HG02798 (cell line): Measurements from ENCODE around the gene KCNF1.

Experiments used
- ATAC-seq: cut with Tn5 transposase; IDR thresholded peaks from one replicate; pipeline ENCODE4 v1.9.1; 2021; ENCODE audit warnings: mild to moderate bottlenecking; ENCODE audit not compliant: unreplicated experiment, poor library complexity

Gene KCNF1

DNA sequence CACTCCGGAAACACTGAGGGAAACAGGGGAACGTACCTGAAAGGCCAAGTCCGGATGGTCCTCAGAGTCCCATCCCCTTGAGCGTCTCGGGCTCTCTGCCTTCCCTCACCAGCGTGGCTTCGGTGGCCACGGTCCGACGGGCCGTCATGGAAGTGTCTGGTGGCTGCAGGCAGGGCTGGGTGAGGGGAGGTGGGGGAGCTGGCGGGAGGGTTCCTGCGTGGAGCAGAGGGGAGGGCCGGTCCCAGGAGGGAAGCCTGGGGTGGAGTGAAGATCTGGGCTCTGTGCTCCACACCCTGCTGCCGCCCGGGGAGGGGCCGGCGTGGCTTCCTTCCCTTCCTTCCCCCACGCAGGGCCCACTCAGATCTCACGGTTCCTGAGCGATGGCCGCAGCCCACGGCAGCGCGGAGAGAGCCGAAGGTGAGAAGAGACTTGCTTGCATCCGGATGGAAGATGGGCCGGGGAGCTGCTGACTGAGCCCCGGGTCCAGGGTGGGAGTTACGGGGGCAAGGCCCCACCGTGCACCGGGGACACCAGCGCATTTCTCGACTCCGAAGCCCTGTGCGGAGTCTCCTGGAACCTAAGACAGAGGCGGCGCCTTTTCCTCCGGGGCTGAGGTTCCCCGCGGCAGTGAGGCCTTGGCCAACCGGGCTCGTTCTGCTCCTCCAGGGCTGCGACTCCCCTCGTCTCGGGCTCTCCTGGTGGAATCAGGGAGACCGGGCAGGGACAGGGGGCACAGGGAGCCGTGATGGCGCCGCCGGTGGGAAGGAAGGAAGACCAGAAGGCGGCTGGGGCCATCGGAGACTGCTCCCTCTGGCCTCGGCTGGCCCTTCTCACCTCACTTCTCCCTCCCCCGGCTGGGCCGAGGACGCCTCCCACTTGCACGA is 49.1 kb downstream of the KCNF1 start:
- no peak for ATAC-seq

DNA sequence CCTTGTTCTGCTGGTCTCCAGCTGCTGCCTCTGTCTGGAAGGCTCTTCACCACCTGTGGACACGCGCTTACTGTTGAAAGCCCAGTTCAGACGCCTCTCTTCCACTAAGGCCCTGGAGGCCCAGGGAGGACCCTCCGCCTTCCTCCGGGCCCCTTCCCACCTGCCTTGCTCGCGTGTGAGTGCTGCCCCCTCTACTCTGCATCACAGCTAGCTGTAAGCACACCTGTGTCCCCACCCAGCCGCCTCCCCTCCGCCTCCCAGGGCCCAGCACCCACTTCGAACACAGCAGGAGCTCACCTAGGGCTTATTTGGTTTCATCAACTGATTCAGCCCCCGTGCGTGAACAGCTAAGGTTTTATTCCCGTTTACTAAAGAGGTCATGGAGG is 49.7 kb downstream of the KCNF1 start:
- no peak for ATAC-seq

DNA sequence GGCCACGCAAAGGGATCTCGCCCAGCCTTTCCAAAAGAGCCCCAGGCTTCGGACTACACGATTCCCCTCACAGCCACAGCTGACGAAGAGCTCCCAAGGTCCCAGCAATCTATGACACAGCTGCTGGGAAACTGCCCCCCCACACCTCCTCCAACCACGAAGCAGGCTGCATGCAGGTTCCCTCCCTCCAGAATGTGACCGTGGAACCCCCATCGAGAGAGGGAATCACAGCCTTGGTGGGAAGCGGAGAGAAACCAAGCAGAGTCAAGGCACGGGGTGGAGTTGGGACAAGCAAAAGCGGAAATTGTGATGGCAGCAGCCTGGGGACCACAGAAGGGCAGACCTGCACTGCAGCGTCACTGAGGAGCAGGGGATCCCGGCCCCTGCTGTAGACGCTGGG is 50.3 kb downstream of the KCNF1 start:
- ATAC-seq: no peak

DNA sequence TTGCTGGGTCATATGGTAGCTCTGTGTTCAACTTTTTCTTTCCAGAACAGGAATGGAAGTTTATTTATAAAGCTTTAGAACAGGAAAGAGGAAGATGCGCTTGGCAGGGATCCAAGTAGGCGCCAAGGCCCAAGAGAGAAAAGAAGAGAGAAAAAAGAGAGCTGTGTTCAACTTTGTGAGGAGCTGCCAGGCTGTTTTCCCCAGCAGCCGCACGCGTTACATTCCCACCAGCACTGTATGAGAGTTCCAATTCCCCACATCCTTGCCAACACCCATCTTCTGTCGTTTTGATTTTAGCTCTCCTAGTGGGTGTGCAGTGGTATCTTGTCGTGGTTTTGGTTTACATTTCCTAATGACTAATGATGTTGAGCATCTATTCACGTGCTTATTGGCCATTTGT is 51.4 kb downstream of the KCNF1 start:
- no peak for ATAC-seq
